ENCODE data around the gene ZFHX2. TPM values are rescaled to one million over a fixed set of nuclear protein-coding genes. Genes with fewer than 3 reads are reported as not detected.

Gene ZFHX2
- total RNA-seq, 1 experiment from 2014 or later, result not detected

DNA sequence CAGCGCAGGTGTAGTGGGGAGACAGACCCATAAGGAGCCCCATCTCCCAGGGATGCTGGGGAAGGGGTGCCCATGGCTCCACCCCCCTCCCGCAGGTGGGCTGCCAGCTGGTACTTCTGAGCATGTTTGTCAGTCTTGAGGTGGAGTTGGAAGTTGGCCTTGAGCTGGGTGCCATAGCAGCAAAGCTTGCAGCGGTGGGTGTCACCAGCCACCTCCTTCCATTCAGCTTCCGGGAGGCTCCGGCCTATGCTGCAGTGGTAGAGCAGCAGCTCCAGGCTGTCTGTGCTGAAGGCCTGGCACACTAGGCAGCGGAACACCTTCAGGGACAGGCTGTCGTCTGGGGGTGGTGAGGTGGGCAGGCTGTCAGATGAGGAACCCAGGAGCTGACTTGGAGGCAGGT lies 18.9 kb downstream of the ZFHX2 start:
- DNase-seq (ENCODE audit: low read depth), result no peak
- in situ Hi-C loops (cut with HindIII; ENCODE audit: low pct_unique_long_range_greater_than_20kb, low sequenced_read_pairs), result no loop called here

- in situ Hi-C loops (cut with HindIII; ENCODE audit: low pct_unique_long_range_greater_than_20kb, low sequenced_read_pairs), result no loop called here
- no peak for DNase-seq (ENCODE audit: low read depth)
Observed at GRCh38 chr14:23531391-23531790, 20.2 kb downstream of the ZFHX2 start.

DNA sequence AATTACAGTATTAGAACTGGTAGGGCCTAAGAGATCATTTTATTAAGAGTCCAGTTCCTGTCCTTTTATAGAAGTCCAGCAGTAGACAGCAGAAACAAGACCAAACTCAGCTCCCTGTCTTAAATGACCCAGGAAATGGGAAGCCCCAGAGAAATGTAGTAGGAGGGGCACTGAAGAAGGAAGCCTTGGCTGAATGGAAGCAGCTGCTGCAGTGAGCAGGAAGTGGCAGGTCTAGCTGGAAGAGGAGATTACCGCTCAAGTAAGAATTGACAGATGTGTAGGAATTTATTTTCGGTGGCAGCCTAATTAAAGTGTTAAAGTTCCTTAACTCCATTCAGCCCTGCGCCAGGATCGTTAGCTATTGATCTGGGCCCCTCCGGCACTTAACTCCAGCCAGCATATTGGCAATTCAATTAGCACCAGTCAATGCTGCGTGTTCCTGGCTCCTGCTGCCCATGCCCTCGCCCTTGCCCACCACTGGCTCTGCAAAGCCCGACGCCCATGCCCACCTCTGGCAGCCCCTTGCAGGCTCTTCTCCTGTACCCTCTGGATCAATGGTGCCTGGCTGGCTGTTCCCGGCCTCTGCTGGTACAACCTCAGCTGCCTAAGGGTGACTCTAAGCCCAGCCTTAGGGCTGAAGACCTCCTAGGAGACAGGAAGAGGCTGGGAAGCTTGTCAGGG lies 21.1 kb downstream of the ZFHX2 start:
- in situ Hi-C loops (cut with HindIII; ENCODE audit: low pct_unique_long_range_greater_than_20kb, low sequenced_read_pairs), result no loop called here
- no peak for DNase-seq (ENCODE audit: low read depth)

DNA sequence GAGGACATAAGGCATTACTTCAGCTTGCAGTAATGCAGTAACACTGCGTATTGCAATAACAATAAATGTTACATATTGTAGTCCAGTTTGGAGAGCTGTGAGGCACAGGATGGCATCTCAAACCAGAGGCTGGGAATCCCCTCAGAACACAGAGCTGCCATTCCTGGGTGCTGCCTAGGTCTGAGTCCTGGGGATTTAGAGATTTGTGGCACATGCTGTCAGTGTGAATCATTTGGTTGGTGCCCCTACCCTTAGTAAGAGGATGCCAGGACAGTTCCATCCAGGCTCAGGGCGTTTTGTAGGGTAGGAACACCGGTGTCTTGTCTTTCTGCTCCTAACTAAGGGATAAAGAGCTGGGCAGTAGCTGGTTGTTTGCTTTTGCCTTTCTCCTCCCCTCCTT lies 22.5 kb downstream of the ZFHX2 start:
- DNase-seq (ENCODE audit: low read depth), result no peak
- in situ Hi-C loops (cut with HindIII; ENCODE audit: low pct_unique_long_range_greater_than_20kb, low sequenced_read_pairs), result no loop called here

DNA sequence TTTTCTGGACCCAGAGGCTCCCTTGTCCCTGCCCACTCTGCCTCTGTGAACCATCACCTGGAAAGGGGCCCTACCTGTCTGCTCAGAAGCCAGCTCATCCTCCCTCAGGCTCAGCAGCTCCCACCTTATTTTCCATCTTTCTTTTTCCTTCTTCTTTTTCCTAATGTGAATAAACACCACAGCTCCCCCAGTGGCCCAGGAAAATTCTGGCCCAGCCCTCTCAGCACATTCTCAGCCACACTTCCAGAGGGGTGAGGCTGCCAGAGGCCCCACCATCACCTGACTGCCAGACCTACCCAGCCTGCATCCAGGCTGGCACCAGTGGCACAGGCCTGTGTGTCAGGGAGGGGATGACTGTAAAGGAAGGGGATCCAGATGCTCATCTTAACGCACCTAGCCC lies 23.0 kb downstream of the ZFHX2 start:
- in situ Hi-C loops (cut with HindIII; ENCODE audit: low pct_unique_long_range_greater_than_20kb, low sequenced_read_pairs), result no loop called here

DNA sequence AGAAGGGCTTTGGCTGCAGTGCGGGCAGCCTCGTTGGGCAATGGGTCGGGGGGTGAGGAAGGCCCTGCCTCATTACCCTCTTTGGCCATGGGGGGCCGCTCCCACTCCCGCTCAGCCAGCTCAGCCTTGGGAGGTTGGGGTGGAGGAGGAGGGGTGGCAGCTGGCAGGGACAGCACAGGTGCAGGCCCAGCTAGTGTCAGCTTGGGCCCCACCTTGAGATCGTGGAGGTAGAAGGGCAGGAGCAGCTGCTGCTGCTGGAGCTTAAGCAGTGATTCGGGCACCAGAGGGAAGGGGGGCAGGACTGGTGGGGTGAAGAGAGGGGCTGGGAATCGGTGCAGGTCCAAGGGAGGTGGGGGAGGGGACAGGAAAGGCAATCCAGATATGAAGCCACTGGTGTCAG lies 26.0 kb downstream of the ZFHX2 start:
- in situ Hi-C loops (cut with HindIII; ENCODE audit: low pct_unique_long_range_greater_than_20kb, low sequenced_read_pairs), result no loop called here

More for the DNA sequence above, 23.0 kb downstream of the ZFHX2 start:
- DNase-seq (ENCODE audit: low read depth), result peak; percentile 7

GRCh38 chr14:23524954-23525353 lies 26.6 kb downstream of the ZFHX2 start:
- no peak for DNase-seq (ENCODE audit: low read depth)
- in situ Hi-C loops (cut with HindIII; ENCODE audit: low pct_unique_long_range_greater_than_20kb, low sequenced_read_pairs), result no loop called here

More for the DNA sequence above, 26.0 kb downstream of the ZFHX2 start:
- no peak for DNase-seq (ENCODE audit: low read depth)

DNA sequence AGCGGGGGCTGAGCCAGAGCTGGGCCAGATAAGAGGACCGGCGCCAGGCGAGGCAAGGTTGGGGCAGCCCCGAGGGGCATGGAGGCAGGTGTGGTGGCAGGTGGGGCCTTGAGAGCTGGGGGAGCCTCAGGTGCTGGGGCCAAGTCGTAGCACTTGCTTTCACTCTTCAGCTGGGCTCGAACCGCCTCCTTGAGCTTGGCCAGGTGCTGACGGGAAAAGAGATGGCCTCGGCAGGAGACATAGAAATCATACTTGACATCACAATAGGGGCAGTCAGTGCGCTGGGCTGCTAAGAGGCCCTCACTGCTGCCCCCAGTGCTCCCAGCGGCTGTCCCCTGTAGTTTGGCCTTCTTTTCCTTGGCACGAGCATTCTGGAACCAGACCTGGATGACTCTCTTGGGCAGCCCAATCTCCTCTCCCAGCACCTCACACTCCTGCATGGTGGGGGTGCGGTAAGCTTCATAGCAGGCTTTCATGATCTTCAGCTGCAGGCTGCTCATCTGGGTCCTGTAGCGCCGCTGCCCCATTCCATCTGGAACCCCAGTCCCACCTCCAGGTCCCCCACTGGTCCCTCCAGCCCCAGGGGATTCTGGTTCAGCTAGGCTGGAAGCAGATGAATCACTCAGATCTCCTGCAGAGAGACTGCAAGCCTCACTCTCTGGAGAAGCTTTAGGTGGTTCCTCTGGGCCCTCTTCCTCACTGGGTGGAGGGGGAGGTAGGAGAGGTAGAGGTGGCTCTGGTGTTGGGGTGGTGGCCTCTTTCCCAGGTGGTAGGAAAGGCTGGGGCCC lies 28.1 kb downstream of the ZFHX2 start:
- DNase-seq (ENCODE audit: low read depth), result no peak
- in situ Hi-C loops (cut with HindIII; ENCODE audit: low pct_unique_long_range_greater_than_20kb, low sequenced_read_pairs), result no loop called here

DNA sequence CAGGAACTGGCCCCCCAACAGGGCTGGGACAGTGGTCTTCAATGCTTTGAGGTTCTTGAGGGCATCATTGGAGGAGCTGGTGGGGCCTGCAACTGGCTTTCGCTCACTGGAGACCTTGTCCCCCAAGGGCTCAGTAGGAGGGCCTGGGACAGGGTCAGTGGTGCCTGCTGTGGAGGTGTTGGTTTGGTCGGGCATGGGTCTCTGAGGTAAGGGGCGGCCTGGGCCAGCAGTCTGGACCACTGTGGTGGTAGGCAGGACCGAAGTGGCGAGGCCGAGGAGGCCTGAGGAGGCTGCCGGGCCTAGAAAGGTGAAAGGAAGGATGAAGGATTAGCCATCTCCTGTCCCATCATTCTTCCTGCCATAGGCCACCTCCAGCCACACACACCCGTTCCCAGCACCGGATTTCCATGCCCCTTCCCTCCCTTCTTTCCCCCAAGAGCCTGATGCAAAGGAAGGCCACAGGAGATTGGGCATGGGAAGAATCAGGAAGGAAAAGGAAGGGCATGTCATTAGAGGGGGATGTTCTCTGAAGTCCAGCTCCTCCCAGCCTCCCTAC lies 28.8 kb downstream of the ZFHX2 start:
- DNase-seq (ENCODE audit: low read depth), result no peak
- in situ Hi-C loops (cut with HindIII; ENCODE audit: low pct_unique_long_range_greater_than_20kb, low sequenced_read_pairs), result no loop called here

DNA sequence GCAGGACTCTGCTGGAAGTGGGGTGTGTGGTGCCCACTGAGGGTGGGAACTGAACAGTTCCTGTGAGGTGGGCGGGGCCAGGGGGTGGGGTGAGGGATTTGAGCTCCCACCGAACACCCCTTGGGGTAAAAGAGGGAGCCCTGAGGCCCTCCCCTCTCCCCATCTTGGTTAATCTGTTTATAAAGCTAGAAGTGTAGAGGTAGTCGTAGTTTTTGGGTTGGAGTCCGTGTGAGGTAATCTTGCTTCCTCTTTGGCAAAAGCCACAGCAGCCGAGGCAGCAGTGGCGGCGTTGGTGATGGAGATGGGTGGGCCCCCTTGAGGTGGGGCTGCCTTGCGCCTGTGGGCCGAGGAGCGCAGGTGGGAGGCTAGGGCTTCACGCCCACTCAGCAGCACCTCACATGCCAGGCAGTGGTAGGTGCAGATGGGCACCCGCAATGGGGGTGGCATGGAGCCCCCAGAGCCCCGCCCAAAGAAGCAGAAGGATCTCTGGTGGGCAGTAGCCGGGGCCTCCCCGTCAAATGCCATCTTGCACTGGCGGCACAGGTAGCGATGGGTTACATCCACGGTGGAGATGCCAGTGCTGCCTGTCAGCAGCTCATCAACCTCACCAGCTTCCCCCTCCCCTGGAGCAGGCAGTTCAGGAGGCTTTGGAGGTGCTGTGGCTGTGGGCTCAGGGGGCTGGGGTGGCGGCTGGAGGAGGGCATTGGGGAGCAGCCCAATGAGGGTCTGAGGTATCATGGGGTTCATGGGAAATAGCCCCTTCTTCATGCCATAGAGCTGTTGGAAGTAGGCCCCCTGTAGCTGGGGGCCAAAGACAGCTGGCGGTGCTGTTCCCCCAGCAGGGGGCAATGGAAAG lies 29.6 kb downstream of the ZFHX2 start:
- in situ Hi-C loops (cut with HindIII; ENCODE audit: low pct_unique_long_range_greater_than_20kb, low sequenced_read_pairs), result no loop called here
- DNase-seq (ENCODE audit: low read depth), result no peak

DNA sequence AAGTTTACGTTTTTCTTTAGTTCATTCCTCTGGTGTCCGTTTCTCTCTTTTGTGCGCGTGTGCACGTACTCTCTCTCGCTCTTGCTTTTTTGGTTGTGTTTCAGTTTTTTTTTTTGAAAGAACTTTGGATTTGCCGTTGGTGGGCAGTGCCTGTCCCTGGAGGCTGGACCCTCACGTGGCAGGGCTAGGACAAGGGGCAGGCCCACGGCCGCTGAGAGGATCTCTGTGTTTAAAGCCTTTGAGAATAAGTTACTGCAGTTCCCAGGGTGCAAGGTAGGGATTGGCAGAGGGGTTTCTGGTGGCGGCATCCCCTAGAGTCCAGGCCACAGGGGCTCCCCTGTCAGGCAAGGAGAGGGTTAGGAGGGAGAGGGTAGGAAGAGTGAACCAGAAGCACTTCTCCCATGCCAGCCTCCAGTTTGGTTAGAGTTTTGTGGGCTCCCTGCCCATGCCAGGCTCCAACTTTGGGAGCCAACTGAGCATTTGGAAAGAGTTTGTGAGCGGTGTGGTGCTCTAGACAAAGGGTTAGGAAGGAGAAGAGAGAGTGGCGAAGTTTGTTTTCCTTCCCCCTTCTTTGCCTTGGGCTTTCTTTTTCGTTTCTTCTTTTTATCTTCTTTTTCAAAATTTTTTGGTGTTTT lies 30.5 kb downstream of the ZFHX2 start:
- in situ Hi-C loops (cut with HindIII; ENCODE audit: low pct_unique_long_range_greater_than_20kb, low sequenced_read_pairs), result no loop called here
- no peak for DNase-seq (ENCODE audit: low read depth)

DNA sequence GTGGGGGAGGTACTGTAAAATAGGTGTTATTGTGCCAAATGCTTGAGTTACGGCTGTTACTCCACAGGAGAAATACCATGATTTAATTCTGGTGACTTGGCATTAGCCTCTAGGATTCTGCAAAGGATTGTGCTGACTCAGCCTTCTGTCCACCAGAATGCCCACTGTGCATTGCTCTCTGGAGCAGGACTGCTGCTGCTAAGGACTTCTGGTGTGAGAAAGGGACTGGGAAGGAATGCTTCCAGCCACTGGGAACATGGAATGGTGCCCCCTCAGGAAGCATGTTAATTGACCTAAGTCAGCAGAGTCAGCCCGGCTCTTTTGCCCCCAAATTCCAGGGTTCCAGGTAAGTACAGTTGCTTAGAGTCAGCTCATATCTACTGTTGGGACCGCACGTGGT lies 32.9 kb downstream of the ZFHX2 start:
- no peak for DNase-seq (ENCODE audit: low read depth)
- in situ Hi-C loops (cut with HindIII; ENCODE audit: low pct_unique_long_range_greater_than_20kb, low sequenced_read_pairs), result no loop called here

- in situ Hi-C loops (cut with HindIII; ENCODE audit: low pct_unique_long_range_greater_than_20kb, low sequenced_read_pairs), result no loop called here
Observed at GRCh38 chr14:23517650-23518326, 33.8 kb downstream of the ZFHX2 start.

GRCh38 chr14:23514644-23514957 lies 37.0 kb downstream of the ZFHX2 start:
- DNase-seq (ENCODE audit: low read depth), result no peak
- in situ Hi-C loops (cut with HindIII; ENCODE audit: low pct_unique_long_range_greater_than_20kb, low sequenced_read_pairs), result no loop called here

More at GRCh38 chr14:23517650-23518326, 33.8 kb downstream of the ZFHX2 start:
- no peak for DNase-seq (ENCODE audit: low read depth)

GRCh38 chr14:23513818-23514643 lies 37.5 kb downstream of the ZFHX2 start:
- in situ Hi-C loops (cut with HindIII; ENCODE audit: low pct_unique_long_range_greater_than_20kb, low sequenced_read_pairs), result no loop called here
- no peak for DNase-seq (ENCODE audit: low read depth)

DNA sequence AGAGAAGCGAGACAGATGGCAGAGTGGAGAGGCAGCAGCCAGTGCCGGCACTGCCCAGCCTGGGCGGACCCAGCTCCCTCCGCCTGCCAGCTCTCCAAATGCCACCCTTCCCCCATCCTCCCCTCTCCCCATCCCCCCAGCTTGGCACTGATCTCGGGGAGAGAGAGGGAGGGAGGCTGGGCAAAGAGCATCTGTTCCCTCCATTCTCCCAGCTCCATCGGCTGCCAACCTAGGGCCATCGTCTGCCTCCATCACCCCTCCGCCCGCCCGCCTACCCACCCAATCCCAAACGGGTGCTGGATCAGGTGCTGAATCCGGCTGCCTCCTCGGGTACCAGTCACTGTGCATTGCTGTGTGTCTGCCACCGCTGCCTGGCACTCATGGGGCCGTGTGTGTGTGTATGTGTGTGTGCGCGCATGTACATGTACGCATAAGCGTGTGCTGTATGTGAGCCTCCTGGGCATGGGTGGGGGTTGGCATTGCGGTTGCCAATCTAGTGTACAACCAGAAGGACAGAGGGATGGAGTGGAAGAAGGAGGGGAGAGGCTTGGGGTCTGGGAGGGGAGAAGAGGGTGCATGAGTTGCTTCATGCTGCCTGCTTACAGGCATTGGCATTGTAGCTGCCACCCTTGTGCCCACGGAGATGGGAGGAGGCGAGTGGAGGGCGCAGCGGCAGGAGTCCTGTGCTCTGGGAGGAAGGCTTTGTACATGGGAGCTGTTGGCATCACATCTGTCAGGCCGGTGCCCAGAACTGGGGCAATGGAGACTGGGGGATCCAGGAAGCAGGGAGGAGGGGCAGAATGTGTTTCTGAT lies 38.4 kb downstream of the ZFHX2 start:
- in situ Hi-C loops (cut with HindIII; ENCODE audit: low pct_unique_long_range_greater_than_20kb, low sequenced_read_pairs), result no loop called here
- DNase-seq (ENCODE audit: low read depth), result no peak
